UCSD-AML1 (cell line): ENCODE results near the gene NOL8.
A peak's percentile ranks its signal among the peaks of the same experiment; 100 is the strongest.

ENCODE experiments used
- DNase-seq: peaks from one replicate; lab custom pipeline; 2025; ENCODE audit not compliant: unreplicated experiment; lab: John Stamatoyannopoulos, UW

The NOL8 gene

GRCh38 chr9:92312887-92313623, 12.1 kb downstream of the NOL8 start:
- DNase-seq, result no peak

- no peak for DNase-seq
Measured at GRCh38 chr9:92310562-92310961, 14.6 kb downstream of the NOL8 start.

- no peak for DNase-seq
Measured at GRCh38 chr9:92308893-92309292, 16.3 kb downstream of the NOL8 start.

- no peak for DNase-seq
Measured at GRCh38 chr9:92300936-92301335, 24.2 kb downstream of the NOL8 start.

GRCh38 chr9:92299116-92299515, 26.0 kb downstream of the NOL8 start:
- DNase-seq, result no peak

GRCh38 chr9:92298036-92298435, 27.1 kb downstream of the NOL8 start:
- DNase-seq, result no peak

GRCh38 chr9:92297611-92298010, 27.5 kb downstream of the NOL8 start:
- DNase-seq, result no peak

- DNase-seq, result peak; percentile 59
Measured at GRCh38 chr9:92295827-92296258, 29.3 kb downstream of the NOL8 start.

- DNase-seq, result no peak
Measured at GRCh38 chr9:92295240-92295790, 29.8 kb downstream of the NOL8 start.

GRCh38 chr9:92294297-92294676, 30.9 kb downstream of the NOL8 start:
- no peak for DNase-seq

GRCh38 chr9:92293452-92294296, 31.5 kb downstream of the NOL8 start, which contains the start of gene IARS1:
IARS1 (minus strand) TSS chr9:92293697; CDS start chr9:92289419, 4,278 bp downstream.
- DNase-seq, result peak; percentile 100

GRCh38 chr9:92293075-92293354, 32.1 kb downstream of the NOL8 start:
- DNase-seq, result no peak

- DNase-seq, result no peak
Measured at GRCh38 chr9:92292338-92293074, 32.6 kb downstream of the NOL8 start.

GRCh38 chr9:92291577-92291976, 33.6 kb downstream of the NOL8 start:
- DNase-seq, result no peak

- no peak for DNase-seq
Measured at GRCh38 chr9:92290785-92291429, 34.2 kb downstream of the NOL8 start.

GRCh38 chr9:92289708-92290390, 35.3 kb downstream of the NOL8 start:
- no peak for DNase-seq

GRCh38 chr9:92279302-92279701, 45.8 kb downstream of the NOL8 start:
- no peak for DNase-seq

- no peak for DNase-seq
Measured at GRCh38 chr9:92278110-92278509, 47.0 kb downstream of the NOL8 start.

GRCh38 chr9:92276331-92277032, 48.7 kb downstream of the NOL8 start:
- peak; percentile 43 for DNase-seq

- DNase-seq, result no peak
Measured at GRCh38 chr9:92275541-92275940, 49.6 kb downstream of the NOL8 start.
